Endothelial cell of umbilical vein (primary cell): Measurements from ENCODE around the gene ZNF202. TPM values are rescaled to one million over a fixed set of nuclear protein-coding genes. Genes with fewer than 3 reads are reported as not detected.

Experiments
- BruUV-seq: library from RNA; stranded (reverse); fragments of 400-500 nt; replicated peaks from 2 replicates; lab custom pipeline; 2021; lab: Mats Ljungman, UMichigan
- CTCF ChIA-PET: fragments of 300-600, 350-600 bp; sonication (Branson Sonifier 250); formaldehyde crosslinking; loops from one replicate; lab custom pipeline; 2021; ENCODE audit warnings: antibody characterized with exemption, inconsistent platforms; lab: Charles Lee
- POLR2A ChIA-PET: fragments of 300-600, 350-600 bp; sonication (Branson Sonifier 250); formaldehyde crosslinking; loops from one replicate; lab custom pipeline; 2021; ENCODE audit warnings: antibody characterized with exemption, inconsistent platforms; lab: Charles Lee
- DNase-seq: peaks from one replicate; pipeline ENCODE4 v3.0.0-alpha.2; 2011; ENCODE audit warnings: low read depth, low spot score
- FAIRE-seq: peaks from 2 replicates; lab custom pipeline; 2011; peaks lifted over from hg19 to GRCh38; lab: Jason Lieb, UNC
- H2AFZ ChIP-seq: 2 replicates; pipeline ENCODE4 v1.6.0; 2012; ENCODE audit warnings: low read depth, low read length, control low read depth, inconsistent platforms
- H3K27ac ChIP-seq: 2 replicates; pipeline ENCODE4 v1.5.1; 2011; ENCODE audit warnings: low read depth, mild to moderate bottlenecking, control low read depth, low read length, moderate library complexity; ENCODE audit not compliant: insufficient read depth
- H3K27me3 ChIP-seq, 2 experiments: 2 replicates each; pipeline versions ENCODE4 v1.6.0 to v1.6.1; 2011; ENCODE audit warnings: low read length in 2 of 2, mixed read lengths in 1 of 2; ENCODE audit not compliant: control insufficient read depth in 2 of 2, insufficient read depth in 2 of 2
- H3K36me3 ChIP-seq, 2 experiments: 2 replicates in 1 of 2; 3 replicates in 1 of 2; pipeline ENCODE4 v1.5.1; 2011; ENCODE audit warnings: low read length in 2 of 2, mild to moderate bottlenecking in 1 of 2, moderate library complexity in 1 of 2; ENCODE audit not compliant: control insufficient read depth in 2 of 2, insufficient read depth in 2 of 2; ENCODE audit errors: extremely low read depth in 1 of 2
- H3K4me1 ChIP-seq: 3 replicates; pipeline ENCODE4 v1.5.1; 2011; ENCODE audit warnings: mild to moderate bottlenecking, low read length; ENCODE audit not compliant: control insufficient read depth, insufficient read depth; ENCODE audit errors: extremely low read depth
- H3K4me2 ChIP-seq: 2 replicates; pipeline ENCODE4 v1.6.1; 2011; ENCODE audit warnings: low read length, control low read depth, mixed read lengths; ENCODE audit not compliant: insufficient read depth
- H3K4me3 ChIP-seq, 3 experiments: fragments of 200-600 bp in 1 of 3; sonication (generic), shearing (Covaris generic) in 1 of 3; replicated peaks in 1 of 3; 2 replicates each; pipeline ENCODE4 v1.5.1; 2011 to 2016; ENCODE audit warnings: control low read depth in 3 of 3, low read length in 3 of 3, mild to moderate bottlenecking in 2 of 3, inconsistent platforms in 1 of 3, low read depth in 1 of 3, moderate library complexity in 1 of 3; ENCODE audit not compliant: insufficient read depth in 1 of 3
- H3K79me2 ChIP-seq: 2 replicates; pipeline ENCODE4 v1.6.0; 2012; ENCODE audit warnings: low read length, inconsistent platforms; ENCODE audit not compliant: control insufficient read depth, insufficient read depth
- H3K9ac ChIP-seq: replicated peaks from 2 replicates; pipeline ENCODE3; 2011; ENCODE audit warnings: low read length, control low read depth; ENCODE audit not compliant: insufficient read depth; ENCODE audit errors: extremely low read depth
- H3K9me1 ChIP-seq: replicated peaks from 3 replicates; pipeline ENCODE4 v1.6.0; 2011; ENCODE audit warnings: mild to moderate bottlenecking, low read length; ENCODE audit not compliant: control insufficient read depth, insufficient read depth; ENCODE audit errors: extremely low read depth
- H3K9me3 ChIP-seq: replicated peaks from 2 replicates; pipeline ENCODE4 v1.5.1; 2012; ENCODE audit warnings: low read length, inconsistent platforms; ENCODE audit not compliant: control insufficient read depth, insufficient read depth
- H4K20me1 ChIP-seq: replicated peaks from 2 replicates; pipeline ENCODE3; 2011; ENCODE audit warnings: mild to moderate bottlenecking, low read length; ENCODE audit not compliant: control insufficient read depth, insufficient read depth; ENCODE audit errors: extremely low read depth
- EZH2 ChIP-seq: IDR thresholded peaks from 2 replicates; pipeline ENCODE4 v1.6.1; 2012; ENCODE audit warnings: borderline replicate concordance, low read depth, mild to moderate bottlenecking, moderate library complexity, low read length, inconsistent platforms; ENCODE audit not compliant: severe bottlenecking
- FOS ChIP-seq: IDR thresholded peaks from 2 replicates; pipeline ENCODE4 v1.6.1; 2011; ENCODE audit warnings: mild to moderate bottlenecking, low read length, moderate library complexity, borderline replicate concordance; ENCODE audit not compliant: insufficient read depth
- GATA2 ChIP-seq: IDR thresholded peaks from 2 replicates; pipeline ENCODE4 v1.7.0; 2011; ENCODE audit warnings: low read depth, mild to moderate bottlenecking, moderate library complexity, mixed read lengths, low read length; ENCODE audit not compliant: insufficient read length, insufficient read depth
- JUN ChIP-seq: IDR thresholded peaks from 2 replicates; pipeline ENCODE4 v1.6.1; 2011; ENCODE audit warnings: borderline replicate concordance, low read depth; ENCODE audit not compliant: insufficient read length, insufficient read depth
- MYC ChIP-seq: IDR thresholded peaks from one replicate; pipeline ENCODE4 v1.6.1; 2011; ENCODE audit warnings: mild to moderate bottlenecking, low read depth, low read length
- POLR2A ChIP-seq: IDR thresholded peaks from 2 replicates; pipeline ENCODE4 v1.6.1; 2012; ENCODE audit warnings: low read depth, mild to moderate bottlenecking, control low read depth, low read length
- POLR2AphosphoS5 ChIP-seq: IDR thresholded peaks from 2 replicates; pipeline ENCODE4 v1.6.1; 2012; ENCODE audit warnings: low read depth, mild to moderate bottlenecking, control low read depth, low read length, moderate library complexity; ENCODE audit not compliant: insufficient read depth
- dilution Hi-C: fragments of 300-500 bp; cut with MboI; formaldehyde crosslinking; loops from one replicate; pipeline ENCODE4 v1.15.0; 2019; ENCODE audit warnings: low sequenced_read_pairs; ENCODE audit not compliant: extremely low pct_ligation_motif_present
- intact Hi-C: fragments of 100-400 bp; cut with micrococcal nuclease; formaldehyde crosslinking; loops from one replicate; pipeline ENCODE4 v1.10.0; 2022
- polyA plus RNA-seq, 4 experiments: library from polyadenylated mRNA; depleted of rRNA in 3 of 4; stranded (reverse) in 3 of 4; unstranded in 1 of 4; fragments of >200 nt; gene quantifications; 2 replicates each; pipeline versions ENCODE4 v1.2.1 to v1.2.3, GENCODE V29; 2011 to 2012; ENCODE audit warnings: missing spikeins in 1 of 4
- total RNA-seq: library from RNA; stranded (reverse); gene quantifications from 2 replicates; pipeline ENCODE4 v1.2.3, GENCODE V29; 2021
- TF ChIP-seq, protein P1 (sequence below), 2 donors: IDR thresholded peaks; 1 replicate in 1 of 2; 2 replicates in 1 of 2; pipeline ENCODE4 v1.5.1; 2011; ENCODE audit warnings: low read length in 2 of 2, mild to moderate bottlenecking in 2 of 2, moderate library complexity in 2 of 2, control low read depth in 1 of 2, inconsistent platforms in 1 of 2, low read depth in 1 of 2; ENCODE audit not compliant: insufficient read depth in 1 of 2; ENCODE audit errors: extremely low read depth in 1 of 2

Gene ZNF202
- total and polyA plus RNA-seq, 2 donors (not counting 3 experiments of a cell fraction or from before 2014, with no cell fraction given): 6.5 to 12.3 TPM

DNA sequence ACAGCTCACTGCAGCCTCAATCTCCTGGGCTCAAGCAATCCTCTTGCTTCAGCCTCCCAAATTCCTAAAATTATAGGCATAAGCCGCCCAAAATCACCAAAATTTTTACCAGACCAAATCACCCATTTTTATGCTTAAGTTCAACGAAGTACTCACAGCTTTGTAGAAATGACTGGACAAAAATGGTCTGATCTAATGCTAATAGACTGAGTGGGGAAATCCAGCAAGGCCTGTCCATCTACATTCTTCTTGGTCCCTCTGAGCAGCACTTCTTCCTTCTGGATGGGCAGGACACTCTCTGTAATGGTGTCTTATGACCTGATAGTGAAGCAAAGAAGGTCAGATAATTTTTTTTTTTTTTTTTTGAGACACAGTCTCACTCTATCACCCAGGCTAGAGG is 31.6 kb upstream of the ZNF202 start:
- H3K27ac ChIP-seq: no peak overlapping the region
- H3K4me1 ChIP-seq: no peaks in the 10 kb centered on the region
- H3K9ac ChIP-seq: no peak overlapping the region
- dilution Hi-C loops: no loop called here
- ChIA-PET CTCF (no interaction called here), POLR2A (no interaction called here)
- DNase-seq (no peak), FAIRE-seq (no peak)
- no peaks in the 10 kb centered on the region for H3K27me3 ChIP-seq
- H3K79me2 ChIP-seq: no peaks in the 10 kb centered on the region
- no peaks in the 10 kb centered on the region for H3K9me3 ChIP-seq
- H4K20me1 ChIP-seq: no peaks in the 10 kb centered on the region
- TF ChIP-seq EZH2 (no peak), POLR2A (no peak), FOS (no peak), JUN (no peak), GATA2 (no peak), MYC (no peak), POLR2AphosphoS5 (no peak)
- TF ChIP-seq, protein P1, sequence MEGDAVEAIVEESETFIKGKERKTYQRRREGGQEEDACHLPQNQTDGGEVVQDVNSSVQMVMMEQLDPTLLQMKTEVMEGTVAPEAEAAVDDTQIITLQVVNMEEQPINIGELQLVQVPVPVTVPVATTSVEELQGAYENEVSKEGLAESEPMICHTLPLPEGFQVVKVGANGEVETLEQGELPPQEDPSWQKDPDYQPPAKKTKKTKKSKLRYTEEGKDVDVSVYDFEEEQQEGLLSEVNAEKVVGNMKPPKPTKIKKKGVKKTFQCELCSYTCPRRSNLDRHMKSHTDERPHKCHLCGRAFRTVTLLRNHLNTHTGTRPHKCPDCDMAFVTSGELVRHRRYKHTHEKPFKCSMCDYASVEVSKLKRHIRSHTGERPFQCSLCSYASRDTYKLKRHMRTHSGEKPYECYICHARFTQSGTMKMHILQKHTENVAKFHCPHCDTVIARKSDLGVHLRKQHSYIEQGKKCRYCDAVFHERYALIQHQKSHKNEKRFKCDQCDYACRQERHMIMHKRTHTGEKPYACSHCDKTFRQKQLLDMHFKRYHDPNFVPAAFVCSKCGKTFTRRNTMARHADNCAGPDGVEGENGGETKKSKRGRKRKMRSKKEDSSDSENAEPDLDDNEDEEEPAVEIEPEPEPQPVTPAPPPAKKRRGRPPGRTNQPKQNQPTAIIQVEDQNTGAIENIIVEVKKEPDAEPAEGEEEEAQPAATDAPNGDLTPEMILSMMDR (IDR thresholded peaks at IDR 0.05; ENCODE audit: extremely low read depth in 1 of 2, insufficient read depth in 1 of 2, low read depth in 1 of 2, low read length in 2 of 2): no peak
- no peaks in the 10 kb centered on the region for H3K36me3 ChIP-seq
- H3K4me3 ChIP-seq: no peak overlapping the region
- H3K9me1 ChIP-seq: no peaks in the 10 kb centered on the region
- no TSS peak for BruUV-seq
- no peak overlapping the region for H3K4me2 ChIP-seq
- intact Hi-C loops: no loop called here
- no peak overlapping the region for H2AFZ ChIP-seq
